H1 (cell line): ENCODE results near the gene TTC4. TPM values are rescaled to one million over a fixed set of nuclear protein-coding genes. Genes with fewer than 3 reads are reported as not detected.

ENCODE experiments used
- CTCF ChIA-PET: fragments of 300-600 bp; sonication (Branson Sonifier 250); formaldehyde crosslinking; loops from one replicate; lab custom pipeline; 2021; ENCODE audit not compliant: partially characterized antibody; lab: Charles Lee
- POLR2A ChIA-PET: fragments of 300-600 bp; sonication (Branson Sonifier 250); formaldehyde crosslinking; loops from one replicate; lab custom pipeline; 2021; ENCODE audit warnings: inconsistent platforms; ENCODE audit not compliant: partially characterized antibody; lab: Charles Lee
- DNase-seq, 2 experiments: peaks; one replicate each; pipeline versions ENCODE4 v3.0.0 to v3.0.0-alpha.2; 2010 to 2022; ENCODE audit warnings: low spot score in 2 of 2, low read depth in 1 of 2, mixed read lengths in 1 of 2
- FAIRE-seq: peaks from 2 replicates; lab custom pipeline; 2011; peaks lifted over from hg19 to GRCh38; lab: Jason Lieb, UNC
- H2AFZ ChIP-seq: 2 replicates; pipeline ENCODE4 v1.8.1; 2012; ENCODE audit warnings: low read length, inconsistent platforms
- H2AK5ac ChIP-seq: 2 replicates; pipeline ENCODE4 v1.6.1; 2013; ENCODE audit warnings: low read depth, low read length
- H2BK120ac ChIP-seq: replicated peaks from 2 replicates; pipeline ENCODE3; 2013; ENCODE audit warnings: low read depth, low read length, inconsistent platforms
- H2BK12ac ChIP-seq: 2 replicates; pipeline ENCODE4 v1.6.1; 2013; ENCODE audit warnings: low read depth, low read length
- H2BK15ac ChIP-seq: 2 replicates; pipeline ENCODE4 v1.6.1; 2013; ENCODE audit warnings: low read length
- H2BK20ac ChIP-seq: 2 replicates; pipeline ENCODE4 v1.6.1; 2013; ENCODE audit warnings: low read length
- H2BK5ac ChIP-seq: 2 replicates; pipeline ENCODE4 v1.6.1; 2013; ENCODE audit warnings: low read depth, low read length
- H3K14ac ChIP-seq: 2 replicates; pipeline ENCODE4 v1.6.1; 2013; ENCODE audit warnings: inconsistent platforms; ENCODE audit not compliant: insufficient read length
- H3K18ac ChIP-seq: 2 replicates; pipeline ENCODE4 v1.6.1; 2013; ENCODE audit warnings: low read length; ENCODE audit errors: extremely low read depth
- H3K23ac ChIP-seq: 2 replicates; pipeline ENCODE4 v1.6.1; 2013; ENCODE audit warnings: inconsistent platforms; ENCODE audit not compliant: insufficient read length
- H3K23me2 ChIP-seq: 2 replicates; pipeline ENCODE4 v1.6.1; 2013; ENCODE audit warnings: low read depth, low read length
- H3K27ac ChIP-seq: 2 replicates; pipeline ENCODE4 v1.6.1; 2011; ENCODE audit warnings: low read depth, low read length, inconsistent platforms
- H3K27me3 ChIP-seq, 4 experiments: replicated peaks in 1 of 4; 1 replicate in 1 of 4; 2 replicates in 3 of 4; pipeline versions ENCODE4 v1.6.1 to v1.8.1; 2011 to 2013; ENCODE audit warnings: low read length in 3 of 4, mild to moderate bottlenecking in 3 of 4, inconsistent platforms in 2 of 4, mixed read lengths in 2 of 4, moderate library complexity in 1 of 4; ENCODE audit not compliant: control insufficient read depth in 3 of 4, insufficient read depth in 3 of 4; ENCODE audit errors: extremely low read depth in 1 of 4
- H3K36me3 ChIP-seq, 4 experiments: 2 replicates each; pipeline versions ENCODE4 v1.6.1 to v1.8.1; 2011 to 2013; ENCODE audit warnings: mild to moderate bottlenecking in 4 of 4, low read length in 3 of 4, moderate library complexity in 2 of 4, control low read depth in 1 of 4, inconsistent platforms in 1 of 4; ENCODE audit not compliant: insufficient read depth in 4 of 4, control insufficient read depth in 2 of 4
- H3K4ac ChIP-seq: replicated peaks from 2 replicates; pipeline ENCODE3; 2013; ENCODE audit warnings: low read length, low read depth, mixed read lengths, inconsistent platforms; ENCODE audit not compliant: insufficient read length
- H3K4me1 ChIP-seq, 4 experiments: replicated peaks in 1 of 4; 1 replicate in 1 of 4; 2 replicates in 3 of 4; pipeline versions ENCODE4 v1.6.1 to v1.8.1; 2011 to 2013; ENCODE audit warnings: low read length in 3 of 4, inconsistent platforms in 2 of 4, mixed read lengths in 1 of 4; ENCODE audit not compliant: insufficient read depth in 4 of 4, control insufficient read depth in 3 of 4
- H3K4me2 ChIP-seq, 2 experiments: 2 replicates each; pipeline versions ENCODE4 v1.6.1 to v1.8.1; 2011 to 2013; ENCODE audit warnings: low read depth in 2 of 2, low read length in 2 of 2, control low read depth in 1 of 2, inconsistent platforms in 1 of 2, mild to moderate bottlenecking in 1 of 2; ENCODE audit not compliant: insufficient read depth in 1 of 2
- H3K4me3 ChIP-seq, 4 experiments: fragments of 200-600, 300-600 bp in 1 of 4; sonication (generic), shearing (Covaris generic), sonication (Bioruptor Twin) in 1 of 4; 2 replicates each; pipeline versions ENCODE4 v1.5.1 to v1.8.1; 2011 to 2016; ENCODE audit warnings: low read length in 4 of 4, low read depth in 3 of 4, control low read depth in 2 of 4, inconsistent platforms in 2 of 4, mild to moderate bottlenecking in 2 of 4, mixed read lengths in 1 of 4, moderate library complexity in 1 of 4; ENCODE audit not compliant: insufficient read depth in 2 of 4; ENCODE audit errors: extremely low read depth in 1 of 4
- H3K56ac ChIP-seq: replicated peaks from 2 replicates; pipeline ENCODE3; 2013; ENCODE audit warnings: low read depth, mild to moderate bottlenecking, mixed read lengths, low read length, inconsistent platforms; ENCODE audit not compliant: insufficient read length
- H3K79me1 ChIP-seq: 2 replicates; pipeline ENCODE4 v1.6.1; 2013; ENCODE audit warnings: low read depth, low read length, control low read depth
- H3K79me2 ChIP-seq, 2 experiments: 2 replicates each; pipeline versions ENCODE4 v1.6.1 to v1.8.1; 2012 to 2013; ENCODE audit warnings: low read length in 2 of 2, mild to moderate bottlenecking in 2 of 2, inconsistent platforms in 1 of 2; ENCODE audit not compliant: insufficient read depth in 2 of 2, control insufficient read depth in 1 of 2
- H3K9ac ChIP-seq, 4 experiments: replicated peaks in 1 of 4; 1 replicate in 1 of 4; 2 replicates in 3 of 4; pipeline versions ENCODE4 v1.6.1 to v1.8.1; 2011 to 2013; ENCODE audit warnings: low read depth in 3 of 4, low read length in 3 of 4, control low read depth in 2 of 4, mild to moderate bottlenecking in 2 of 4, moderate library complexity in 2 of 4, inconsistent platforms in 1 of 4; ENCODE audit errors: extremely low read depth in 1 of 4
- H3K9me3 ChIP-seq, 2 experiments: 2 replicates each; pipeline versions ENCODE4 v1.6.1 to v1.8.1; 2012 to 2013; ENCODE audit warnings: mild to moderate bottlenecking in 2 of 2, moderate library complexity in 2 of 2, control low read depth in 1 of 2, inconsistent platforms in 1 of 2, low read depth in 1 of 2, low read length in 1 of 2, mixed read lengths in 1 of 2; ENCODE audit not compliant: insufficient read depth in 2 of 2
- H4K20me1 ChIP-seq, 2 experiments: replicated peaks in 1 of 2; 2 replicates each; pipeline versions ENCODE3 to v1.8.1; 2011 to 2013; ENCODE audit warnings: inconsistent platforms in 2 of 2, low read length in 2 of 2, mild to moderate bottlenecking in 1 of 2; ENCODE audit not compliant: insufficient read depth in 2 of 2, control insufficient read depth in 1 of 2
- H4K5ac ChIP-seq: 2 replicates; pipeline ENCODE4 v1.6.1; 2013; ENCODE audit warnings: low read length, low read depth, mixed read lengths, inconsistent platforms; ENCODE audit not compliant: insufficient read length
- H4K8ac ChIP-seq: 2 replicates; pipeline ENCODE4 v1.8.0; 2013; ENCODE audit warnings: mild to moderate bottlenecking, moderate library complexity, low read length, inconsistent platforms; ENCODE audit not compliant: insufficient read depth; ENCODE audit errors: extremely low read depth
- H4K91ac ChIP-seq: replicated peaks from 2 replicates; pipeline ENCODE3; 2013; ENCODE audit warnings: low read length, mixed read lengths, inconsistent platforms; ENCODE audit not compliant: insufficient read length
- CEBPB ChIP-seq: IDR thresholded peaks from 2 replicates; pipeline ENCODE4 v1.6.1; 2012; ENCODE audit warnings: low read depth, low read length
- CREB1 ChIP-seq: IDR thresholded peaks from 2 replicates; pipeline ENCODE4 v1.6.1; 2012; ENCODE audit warnings: inconsistent platforms
- JUND ChIP-seq: IDR thresholded peaks from 2 replicates; pipeline ENCODE4 v1.6.1; 2011; ENCODE audit warnings: mild to moderate bottlenecking, improper control_type of control experiment, low read length
- KDM1A ChIP-seq: fragments of 200-600, 300-600 bp; sonication (generic); IDR thresholded peaks from 2 replicates; pipeline ENCODE4 v1.7.1; 2016; ENCODE audit warnings: mild to moderate bottlenecking, low read length, borderline replicate concordance
- NANOG ChIP-seq: IDR thresholded peaks from 2 replicates; pipeline ENCODE4 v1.6.1; 2011; ENCODE audit warnings: low read length, low read depth, mild to moderate bottlenecking, inconsistent platforms; ENCODE audit not compliant: insufficient read depth, poor library complexity, severe bottlenecking
- RAD21 ChIP-seq, 2 experiments: IDR thresholded peaks in 1 of 2; conservative IDR thresholded peaks in 1 of 2; 2 replicates each; pipeline ENCODE4 v1.6.1; 2011; ENCODE audit warnings: low read depth in 2 of 2, low read length in 2 of 2, improper control_type of control experiment in 1 of 2, inconsistent platforms in 1 of 2, mild to moderate bottlenecking in 1 of 2, moderate library complexity in 1 of 2
- RBBP5 ChIP-seq: IDR thresholded peaks from 2 replicates; pipeline ENCODE4 v1.7.1; 2012; ENCODE audit warnings: low read depth, mild to moderate bottlenecking, inconsistent platforms, low read length, moderate library complexity, borderline replicate concordance
- RFX5 ChIP-seq: IDR thresholded peaks from 2 replicates; pipeline ENCODE4 v1.6.1; 2011; ENCODE audit warnings: low read depth, low read length, improper control_type of control experiment, borderline replicate concordance
- SUZ12 ChIP-seq: fragments of 200-600 bp; sonication (generic); IDR thresholded peaks from 2 replicates; pipeline ENCODE4 v1.6.1; 2012; ENCODE audit warnings: mild to moderate bottlenecking, inconsistent platforms, low read length, moderate library complexity, mixed read lengths
- TEAD4 ChIP-seq: IDR thresholded peaks from 2 replicates; pipeline ENCODE4 v1.6.1; 2012; ENCODE audit warnings: low read depth, low read length, inconsistent platforms, mixed read lengths
- YY1 ChIP-seq: IDR thresholded peaks from 2 replicates; pipeline ENCODE4 v1.6.1; 2011; ENCODE audit warnings: low read depth, mild to moderate bottlenecking, low read length
- WGBS, 2 experiments: shearing (Covaris generic) in 1 of 2; methylation state at CpG; one replicate each; pipeline versions ENCODE4 v1.1.6 to v1.1.7; 2013 to 2015; ENCODE audit warnings: low lambda C conversion rate in 2 of 2, mixed read lengths in 2 of 2, inconsistent platforms in 1 of 2, low coverage in 1 of 2, missing lambda C conversion rate in 1 of 2; ENCODE audit not compliant: insufficient replicate concordance in 2 of 2, insufficient coverage in 1 of 2, insufficient read length in 1 of 2; ENCODE audit errors: extremely low coverage in 1 of 2, missing lambda C conversion rate in 1 of 2; 5-methylcytosine and 5-hydroxymethylcytosine counted together
- polyA plus RNA-seq, 7 experiments: library from polyadenylated mRNA; depleted of rRNA in 3 of 7; stranded (reverse) in 5 of 7; unstranded in 2 of 7; fragments of >200 nt in 5 of 7; fragments of 200-250 nt in 2 of 7; gene quantifications; 1 replicate in 5 of 7; 2 replicates in 1 of 7; 4 replicates in 1 of 7; pipeline versions ENCODE4 v1.2.1 to v1.2.3, GENCODE V29; 2011 to 2013; ENCODE audit warnings: missing spikeins in 2 of 7, mixed read lengths in 2 of 7
- total RNA-seq: library from RNA; stranded (reverse); fragmentation: NEBNext Ultra II Directional; extraction: Animal tissue kit (Norgen Biotek cat#: 25700); gene quantifications from 2 replicates; pipeline ENCODE4 v1.2.1, GENCODE V29; 2021

TTC4 gene
- total and polyA plus RNA-seq, 2 of the 8 experiments (the other 6 are each of a cell fraction or from before 2014, with no cell fraction given) = 21.0 to 25.1 TPM

GRCh38 chr1:54781023-54781723 lies 65.5 kb downstream of the TTC4 start:
- Histone ChIP-seq H3K23ac (no peak overlapping the region), H3K18ac (peak overlapping the region; percentile 51; the same call in 1 of the 2 replicates), H2BK5ac (no peak overlapping the region; the same call in 1 of the 2 replicates), H3K9ac (peak overlapping the region in 1 of 4 experiments; percentile 37; a peak in 2 of 7 replicates), H3K4ac (no peak overlapping the region), H3K14ac (no peak overlapping the region), H3K9me3 (no peaks in the 10 kb centered on the region), H4K20me1 (no peaks in the 10 kb centered on the region), H3K4me2 (peak overlapping the region; percentile 64 to 65), H2AK5ac (no peak overlapping the region), H3K27ac (no peak overlapping the region), H2BK12ac (peak overlapping the region; percentile 71; the same call in 1 of the 2 replicates), H3K27me3 (peaks cover 15 to 26% (median 25%) of the 10 kb centered on the region in 4 experiments; a peak in 6 of 7 replicates), H3K23me2 (peaks cover 5% of the 10 kb centered on the region; the same call in 1 of the 2 replicates), H2AFZ (no peak overlapping the region), H3K36me3 (no peaks in the 10 kb centered on the region), H2BK15ac (peak overlapping the region; percentile 83; the same call in 1 of the 2 replicates), H3K4me3 (peak overlapping the region; percentile 3 to 51 (median 24); a peak in 6 of 8 replicates), H4K91ac (peak overlapping the region; percentile 18), H2BK120ac (no peak overlapping the region), H4K8ac (peak overlapping the region; percentile 71; the same call in 1 of the 2 replicates), H4K5ac (no peak overlapping the region), H3K79me1 (peaks cover 2% of the 10 kb centered on the region; the same call in 1 of the 2 replicates), H3K79me2 (no peaks in the 10 kb centered on the region), H2BK20ac (no peak overlapping the region), H3K56ac (no peak overlapping the region), H3K4me1 (no peaks in the 10 kb centered on the region; a peak in 1 of 7 replicates)
- POLR2A ChIA-PET = interaction anchor here (0.9 kb wide), 1 partner anchor 11 kb away, joined by 4 read pairs; no protein-coding TSS in a partner anchor
- 37% methylated on average over 30 of the region's 74 CpGs; no CpG with 5 or more reads in 1 of the 2 experiments for WGBS, 2 experiments
- CTCF ChIA-PET = interaction anchor here (1.2 to 3.0 kb wide), 5 partner anchors 10 to 65 kb away, joined by 3 to 31 read pairs (median 5); partner anchors contain the start of gene TTC4
- no peak for FAIRE-seq
- DNase-seq = peak; percentile 33 to 78
- TF ChIP-seq RFX5 (no peak), RAD21 (IDR thresholded peaks at IDR 0.05 in 1 of 2, conservative IDR thresholded peaks at IDR 0.05 in 1 of 2; ENCODE audit: low read depth in 2 of 2, low read length in 2 of 2) (no peak), CREB1 (no peak), NANOG (no peak), JUND (no peak), KDM1A (peak; percentile 26; the same call in 1 of the 2 replicates), SUZ12 (peak; percentile 78), YY1 (no peak), TEAD4 (0 out of 2 replicates have a peak, but pooled peaks have one; percentile 11), CEBPB (peak; percentile 90), RBBP5 (no peak)
